KMS-11 (cell line): ENCODE measurements around the gene HOXB5.

Experiments
- H2AFZ ChIP-seq: fragments of 200-600 bp; sonication (generic); 2 replicates; pipeline ENCODE4 v1.6.1; 2016; ENCODE audit warnings: antibody characterized with exemption, mixed run types, low read depth
- H3K27ac ChIP-seq: fragments of 200-600 bp; sonication (generic); 2 replicates; pipeline ENCODE4 v1.6.1; 2016; ENCODE audit warnings: mild to moderate bottlenecking, mixed run types
- H3K27me3 ChIP-seq: fragments of 200-600 bp; sonication (generic); 2 replicates; pipeline ENCODE4 v1.6.1; 2017; ENCODE audit warnings: mild to moderate bottlenecking, low read depth, mixed run types, moderate library complexity; ENCODE audit not compliant: insufficient read depth
- H3K36me3 ChIP-seq: fragments of 200-600 bp; sonication (generic); 2 replicates; pipeline ENCODE4 v1.6.1; 2017; ENCODE audit warnings: mild to moderate bottlenecking, mixed run types; ENCODE audit not compliant: insufficient read depth
- H3K4me1 ChIP-seq: fragments of 200-600 bp; sonication (generic); 2 replicates; pipeline ENCODE4 v1.6.1; 2016; ENCODE audit warnings: mild to moderate bottlenecking, low read depth, mixed run types; ENCODE audit not compliant: poor library complexity, severe bottlenecking
- H3K4me2 ChIP-seq: fragments of 200-600 bp; sonication (generic); 2 replicates; pipeline ENCODE4 v1.7.0; 2016; ENCODE audit warnings: mild to moderate bottlenecking, mixed run types
- H3K4me3 ChIP-seq: fragments of 200-600 bp; sonication (generic); IDR thresholded peaks from 2 replicates; pipeline ENCODE4 v1.6.1; 2017; ENCODE audit warnings: low read depth, low read length, mixed read lengths; ENCODE audit not compliant: insufficient read depth
- H3K79me2 ChIP-seq: fragments of 200-600 bp; sonication (generic); 2 replicates; pipeline ENCODE4 v1.6.1; 2016; ENCODE audit warnings: low read depth, mixed run types; ENCODE audit not compliant: insufficient read depth
- H3K9ac ChIP-seq: fragments of 200-600 bp; sonication (generic); 2 replicates; pipeline ENCODE4 v1.6.1; 2016; ENCODE audit warnings: mild to moderate bottlenecking, mixed run types
- H4K20me1 ChIP-seq: fragments of 200-600 bp; sonication (generic); 2 replicates; pipeline ENCODE4 v1.6.1; 2016; ENCODE audit warnings: mild to moderate bottlenecking, mixed run types; ENCODE audit not compliant: insufficient read depth
- TF ChIP-seq, protein P1 (sequence below): fragments of 200-600 bp; sonication (generic); conservative IDR thresholded peaks from 2 replicates; pipeline ENCODE4 v1.6.1; 2017; ENCODE audit warnings: low read depth, mild to moderate bottlenecking, antibody characterized with exemption, low read length, moderate library complexity, mixed read lengths

The HOXB5 gene

DNA sequence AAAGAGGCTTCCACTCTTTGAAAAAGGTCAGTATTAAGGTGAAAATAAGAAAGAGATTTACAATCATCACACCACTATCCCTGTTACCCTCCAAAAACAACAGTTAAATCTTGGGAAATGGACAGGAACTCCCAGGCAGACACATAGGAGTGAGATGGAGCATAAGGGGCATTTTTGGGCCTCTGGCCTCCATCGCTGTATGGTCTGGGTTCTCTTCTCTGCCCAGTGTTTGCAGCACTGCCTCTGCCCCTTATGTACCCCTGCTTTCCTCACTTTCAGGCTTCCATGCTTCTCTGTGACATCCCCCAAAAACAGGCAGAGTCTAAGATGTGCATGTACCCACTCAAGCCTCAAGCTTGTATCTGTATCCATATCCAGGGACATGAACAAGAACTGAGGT, 48.0 kb downstream of the HOXB5 start:
- Histone ChIP-seq H3K27me3 (peaks cover 7% of the 10 kb centered on the region; the same call in 1 of the 2 replicates), H3K4me2 (no peak overlapping the region), H3K79me2 (no peaks in the 10 kb centered on the region), H3K9ac (no peak overlapping the region), H3K27ac (no peak overlapping the region), H2AFZ (no peak overlapping the region), H4K20me1 (no peaks in the 10 kb centered on the region), H3K4me1 (no peaks in the 10 kb centered on the region), H3K4me3 (no peak overlapping the region), H3K36me3 (no peaks in the 10 kb centered on the region)
- TF ChIP-seq, protein P1, sequence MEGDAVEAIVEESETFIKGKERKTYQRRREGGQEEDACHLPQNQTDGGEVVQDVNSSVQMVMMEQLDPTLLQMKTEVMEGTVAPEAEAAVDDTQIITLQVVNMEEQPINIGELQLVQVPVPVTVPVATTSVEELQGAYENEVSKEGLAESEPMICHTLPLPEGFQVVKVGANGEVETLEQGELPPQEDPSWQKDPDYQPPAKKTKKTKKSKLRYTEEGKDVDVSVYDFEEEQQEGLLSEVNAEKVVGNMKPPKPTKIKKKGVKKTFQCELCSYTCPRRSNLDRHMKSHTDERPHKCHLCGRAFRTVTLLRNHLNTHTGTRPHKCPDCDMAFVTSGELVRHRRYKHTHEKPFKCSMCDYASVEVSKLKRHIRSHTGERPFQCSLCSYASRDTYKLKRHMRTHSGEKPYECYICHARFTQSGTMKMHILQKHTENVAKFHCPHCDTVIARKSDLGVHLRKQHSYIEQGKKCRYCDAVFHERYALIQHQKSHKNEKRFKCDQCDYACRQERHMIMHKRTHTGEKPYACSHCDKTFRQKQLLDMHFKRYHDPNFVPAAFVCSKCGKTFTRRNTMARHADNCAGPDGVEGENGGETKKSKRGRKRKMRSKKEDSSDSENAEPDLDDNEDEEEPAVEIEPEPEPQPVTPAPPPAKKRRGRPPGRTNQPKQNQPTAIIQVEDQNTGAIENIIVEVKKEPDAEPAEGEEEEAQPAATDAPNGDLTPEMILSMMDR = no peak

DNA sequence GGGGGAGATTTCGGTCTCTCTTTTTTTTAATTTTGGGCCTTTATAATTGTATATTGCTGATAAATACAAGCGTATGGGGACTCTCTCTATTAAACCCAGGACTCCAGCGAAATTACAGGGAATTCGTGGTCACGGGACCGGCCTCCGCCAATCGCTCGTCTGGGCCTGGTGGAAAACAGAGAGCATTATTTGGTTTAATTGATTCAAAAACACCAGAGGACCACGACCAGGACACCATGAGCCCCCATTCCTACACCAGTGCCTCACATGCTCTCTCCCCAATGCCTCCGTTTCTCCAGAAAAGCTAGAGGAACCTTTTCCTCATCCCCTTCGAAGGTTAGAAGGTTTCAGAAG, 48.6 kb downstream of the HOXB5 start, which contains the start of gene HOXB2:
Gene HOXB2, minus strand, starts transcription at position 88 of the 354 bp plus-strand sequence. CDS start 198 bp downstream, outside the sequence.
- no peaks in the 10 kb centered on the region for H3K79me2 ChIP-seq
- no peak within 1 kb of the TSS for H3K9ac ChIP-seq
- H3K27ac ChIP-seq = no peak within 1 kb of the TSS
- H3K4me2 ChIP-seq = no peak within 1 kb of the TSS
- H3K36me3 ChIP-seq = no peaks in the 10 kb centered on the region
- H3K27me3 ChIP-seq = peaks cover 7% of the 10 kb centered on the region; the same call in 1 of the 2 replicates
- H3K4me3 ChIP-seq = no peak within 1 kb of the TSS
- no peaks in the 10 kb centered on the region for H4K20me1 ChIP-seq
- H2AFZ ChIP-seq = no peak within 1 kb of the TSS
- H3K4me1 ChIP-seq = no peaks in the 10 kb centered on the region
- TF ChIP-seq, protein P1 = no peak

DNA sequence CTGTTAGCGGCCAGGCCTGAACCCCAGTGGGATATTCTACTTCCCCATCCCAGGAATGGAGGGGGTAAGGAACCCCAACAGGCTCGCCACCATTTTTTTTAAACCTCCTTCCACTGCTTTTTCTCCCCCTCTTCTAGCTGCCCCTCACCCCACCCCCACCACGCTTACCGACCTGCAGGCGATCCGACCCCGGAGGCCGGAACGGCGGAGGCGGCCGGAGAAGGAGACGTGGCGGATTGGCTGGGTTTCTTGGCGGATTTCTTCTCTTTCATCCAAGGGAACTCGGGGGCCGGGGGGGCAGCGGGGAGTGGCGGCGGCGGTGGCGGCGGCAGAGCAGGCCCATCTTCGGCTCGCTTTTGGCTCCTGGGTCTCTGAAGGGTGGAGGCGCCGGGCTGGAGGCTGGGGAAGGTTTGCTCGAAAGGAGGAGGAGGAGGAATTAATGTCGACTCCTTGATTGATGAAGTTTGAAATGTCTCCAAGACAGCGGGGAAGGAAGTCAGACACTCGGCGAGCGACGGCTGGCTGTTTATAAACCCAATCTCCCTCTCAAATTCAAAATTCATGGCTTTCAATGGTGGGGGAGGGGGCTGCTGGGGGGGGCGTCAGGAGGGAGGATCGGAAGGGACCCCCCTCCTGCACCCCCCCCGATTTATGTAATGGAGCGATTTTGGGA, 49.1 kb downstream of the HOXB5 start:
- Histone ChIP-seq H3K27me3 (peaks cover 7% of the 10 kb centered on the region; the same call in 1 of the 2 replicates), H3K4me2 (no peak overlapping the region)

DNA sequence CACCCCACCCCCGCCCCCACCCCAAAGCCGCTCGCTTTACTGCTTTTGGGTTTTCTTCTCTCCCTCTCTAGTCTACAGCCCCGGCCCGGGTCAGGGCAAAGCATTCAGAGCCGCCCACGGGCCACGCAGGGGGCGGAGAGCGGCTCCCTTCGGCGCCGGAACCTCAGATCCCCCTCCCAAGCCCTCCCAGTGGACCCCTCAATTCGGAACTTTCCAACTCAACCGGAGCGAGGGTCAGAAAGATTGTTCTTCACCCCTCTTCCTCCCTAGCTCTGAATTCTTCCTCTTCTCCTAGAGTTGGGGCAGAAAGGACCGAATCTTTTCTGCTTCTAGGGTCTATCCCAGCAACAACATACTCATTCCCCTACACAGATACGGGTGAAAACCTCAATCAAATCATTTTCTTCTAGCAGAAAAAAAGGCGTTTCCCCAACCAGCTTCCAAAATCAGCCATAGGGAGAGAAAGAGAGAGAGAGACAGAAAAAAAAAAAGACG, 49.7 kb downstream of the HOXB5 start:
- Histone ChIP-seq H3K27me3 (peaks cover 7% of the 10 kb centered on the region; the same call in 1 of the 2 replicates), H3K4me1 (no peaks in the 10 kb centered on the region), H3K4me3 (no peak overlapping the region), H3K4me2 (no peak overlapping the region), H3K9ac (no peak overlapping the region), H3K27ac (no peak overlapping the region), H2AFZ (no peak overlapping the region), H4K20me1 (no peaks in the 10 kb centered on the region), H3K36me3 (no peaks in the 10 kb centered on the region), H3K79me2 (no peaks in the 10 kb centered on the region)
- TF ChIP-seq, protein P1 = no peak

More for the DNA sequence above, 49.1 kb downstream of the HOXB5 start:
- TF ChIP-seq, protein P1 = no peak
- Histone ChIP-seq H3K9ac (no peak overlapping the region), H3K4me3 (no peak overlapping the region), H3K79me2 (no peaks in the 10 kb centered on the region), H4K20me1 (no peaks in the 10 kb centered on the region), H3K27ac (no peak overlapping the region), H3K4me1 (no peaks in the 10 kb centered on the region), H2AFZ (no peak overlapping the region), H3K36me3 (no peaks in the 10 kb centered on the region)
